ENCODE data around the gene UGT1A10. TPM values are rescaled to one million over a fixed set of nuclear protein-coding genes. Genes with fewer than 3 reads are reported as not detected.

The UGT1A10 gene
- total and polyA plus RNA-seq, 2 of the 13 experiments (the other 11 are each of a cell fraction or from before 2014, with no cell fraction given) = not detected

GRCh38 chr2:233798335-233799086 is 162.3 kb downstream of the UGT1A10 start:
- WGBS (ENCODE audit: low lambda C conversion rate) = 26% methylated on average over 14 of the region's 14 CpGs
- Histone ChIP-seq H3K79me2 (ENCODE audit: insufficient read depth, low read length) (no peaks in the 10 kb centered on the region), H3K36me3 (replicated peaks in 1 of 2; ENCODE audit: control insufficient read depth in 1 of 2, insufficient read depth in 2 of 2, low read length in 2 of 2) (no peaks in the 10 kb centered on the region), H3K4me3 (replicated peaks in 1 of 3; ENCODE audit: insufficient read depth in 1 of 3, low read depth in 2 of 3, low read length in 3 of 3) (no peak overlapping the region), H2AFZ (ENCODE audit: low read length) (no peak overlapping the region), H3K4me2 (ENCODE audit: low read depth, low read length) (no peak overlapping the region), H3K4me1 (ENCODE audit: insufficient read depth, low read length) (peaks cover 10% of the 10 kb centered on the region; the same call in 1 of the 2 replicates), H4K20me1 (ENCODE audit: insufficient read depth, low read length) (no peaks in the 10 kb centered on the region), H3K27me3 (ENCODE audit: control insufficient read depth in 1 of 2, insufficient read depth in 2 of 2, low read length in 2 of 2) (peaks cover 3 to 54% of the 10 kb centered on the region in 2 experiments; a peak in 3 of 5 replicates), H3K27ac (ENCODE audit: extremely low read length, insufficient read depth, low read length) (no peak overlapping the region), H3K9ac (ENCODE audit: insufficient read depth, low read depth, low read length) (no peak overlapping the region), H3K9me3 (ENCODE audit: low read length) (no peaks in the 10 kb centered on the region)
- ATAC-seq = no peak
- intact Hi-C loops (cut with micrococcal nuclease; ENCODE audit: unreplicated experiment) (no loop called here), in situ Hi-C loops (cut with HindIII; ENCODE audit: extremely low pct_ligation_motif_present, low pct_unique_long_range_greater_than_20kb) (no loop called here)
- ChIA-PET POLR2A (no interaction called here), CTCF (ENCODE audit: low intra/inter-chr PET ratio, low total read pairs) (no interaction called here)
- DNase-seq (ENCODE audit: low spot score) = no peak
- FAIRE-seq = no peak
- BruUV-seq (replicated peaks) = no TSS peak
- TF ChIP-seq RBM22 (optimal IDR thresholded peaks at IDR 0.05; ENCODE audit: low read length) = no peak
- no peak for TF ChIP-seq ZNF317 (CRISPR knock-in tag; IDR thresholded peaks at IDR 0.05)
- no peak for TF ChIP-seq ZNF776 (CRISPR knock-in tag; IDR thresholded peaks at IDR 0.05)
- no peak for TF ChIP-seq TP53 (CRISPR knock-in tag; conservative IDR thresholded peaks at IDR 0.05)
- no peak for TF ChIP-seq MXI1 (IDR thresholded peaks at IDR 0.05; ENCODE audit: borderline replicate concordance, low read depth, low read length)
- no peak for TF ChIP-seq RFXANK (CRISPR knock-in tag; IDR thresholded peaks at IDR 0.05)
- no peak for TF ChIP-seq ZNF253 (CRISPR knock-in tag; IDR thresholded peaks at IDR 0.05; ENCODE audit: borderline replicate concordance)
- no peak for TF ChIP-seq ZNF142 (CRISPR knock-in tag; IDR thresholded peaks at IDR 0.05)
- no peak for TF ChIP-seq DMTF1 (CRISPR knock-in tag; IDR thresholded peaks at IDR 0.05)
- no peak for TF ChIP-seq ZNF549 (CRISPR knock-in tag; IDR thresholded peaks at IDR 0.05)
- TF ChIP-seq NR2F1 (CRISPR knock-in tag; IDR thresholded peaks at IDR 0.05) = no peak
- TF ChIP-seq, protein P1, sequence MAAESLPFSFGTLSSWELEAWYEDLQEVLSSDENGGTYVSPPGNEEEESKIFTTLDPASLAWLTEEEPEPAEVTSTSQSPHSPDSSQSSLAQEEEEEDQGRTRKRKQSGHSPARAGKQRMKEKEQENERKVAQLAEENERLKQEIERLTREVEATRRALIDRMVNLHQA (CRISPR knock-in tag; IDR thresholded peaks at IDR 0.05) = no peak
- TF ChIP-seq KDM4B (CRISPR knock-in tag; IDR thresholded peaks at IDR 0.05) = no peak
- no peak for TF ChIP-seq ZNF446 (CRISPR knock-in tag; IDR thresholded peaks at IDR 0.05)
